ENCODE results near the gene SCAPER.

SCAPER gene

GRCh38 chr15:76467136-76467535 is 438.0 kb downstream of the SCAPER start:
- H3K9me3 ChIP-seq (ENCODE audit: insufficient read depth, low read depth, low read length) = no peaks in the 10 kb centered on the region
- no peak overlapping the region for H3K9ac ChIP-seq (ENCODE audit: low read depth, low read length)
- no peak overlapping the region for H3K27ac ChIP-seq (ENCODE audit: low read length)
- no peaks in the 10 kb centered on the region for H3K27me3 ChIP-seq (ENCODE audit: insufficient read depth, low read length)
- H3K36me3 ChIP-seq (ENCODE audit: insufficient read depth, low read depth, low read length) = no peaks in the 10 kb centered on the region
- H3K4me3 ChIP-seq (ENCODE audit: low read length) = no peak overlapping the region
- H3K4me1 ChIP-seq (ENCODE audit: insufficient read depth, low read length) = peaks cover 4% of the 10 kb centered on the region; the same call in 1 of the 2 replicates

- Histone ChIP-seq H3K9me3 (ENCODE audit: insufficient read depth, low read depth, low read length) (no peaks in the 10 kb centered on the region), H3K9ac (ENCODE audit: low read depth, low read length) (no peak overlapping the region), H3K27me3 (ENCODE audit: insufficient read depth, low read length) (no peaks in the 10 kb centered on the region)
These were observed 439.4 kb downstream of the SCAPER start for GRCh38 chr15:76465728-76466127.

GRCh38 chr15:76464247-76464646 is 440.9 kb downstream of the SCAPER start:
- Histone ChIP-seq H3K27me3 (ENCODE audit: insufficient read depth, low read length) (no peaks in the 10 kb centered on the region), H3K36me3 (ENCODE audit: insufficient read depth, low read depth, low read length) (no peaks in the 10 kb centered on the region), H3K27ac (ENCODE audit: low read length) (no peak overlapping the region), H3K9me3 (ENCODE audit: insufficient read depth, low read depth, low read length) (no peaks in the 10 kb centered on the region), H3K4me1 (ENCODE audit: insufficient read depth, low read length) (peaks cover 4% of the 10 kb centered on the region; the same call in 1 of the 2 replicates), H3K9ac (ENCODE audit: low read depth, low read length) (no peak overlapping the region), H3K4me3 (ENCODE audit: low read length) (no peak overlapping the region)

More at GRCh38 chr15:76465728-76466127, 439.4 kb downstream of the SCAPER start:
- H3K27ac ChIP-seq (ENCODE audit: low read length) = no peak overlapping the region
- no peaks in the 10 kb centered on the region for H3K36me3 ChIP-seq (ENCODE audit: insufficient read depth, low read depth, low read length)
- no peak overlapping the region for H3K4me3 ChIP-seq (ENCODE audit: low read length)
- peaks cover 4% of the 10 kb centered on the region; the same call in 1 of the 2 replicates for H3K4me1 ChIP-seq (ENCODE audit: insufficient read depth, low read length)

GRCh38 chr15:76460871-76461270 is 444.3 kb downstream of the SCAPER start:
- no peaks in the 10 kb centered on the region for H3K9me3 ChIP-seq (ENCODE audit: insufficient read depth, low read depth, low read length)
- H3K4me3 ChIP-seq (ENCODE audit: low read length) = no peak overlapping the region
- H3K27ac ChIP-seq (ENCODE audit: low read length) = no peak overlapping the region
- H3K4me1 ChIP-seq (ENCODE audit: insufficient read depth, low read length) = no peaks in the 10 kb centered on the region
- H3K36me3 ChIP-seq (ENCODE audit: insufficient read depth, low read depth, low read length) = no peaks in the 10 kb centered on the region
- no peaks in the 10 kb centered on the region for H3K27me3 ChIP-seq (ENCODE audit: insufficient read depth, low read length)
- H3K9ac ChIP-seq (ENCODE audit: low read depth, low read length) = no peak overlapping the region

- no peaks in the 10 kb centered on the region for H3K27me3 ChIP-seq (ENCODE audit: insufficient read depth, low read length)
- H3K4me3 ChIP-seq (ENCODE audit: low read length) = no peak overlapping the region
- no peaks in the 10 kb centered on the region for H3K36me3 ChIP-seq (ENCODE audit: insufficient read depth, low read depth, low read length)
- no peaks in the 10 kb centered on the region for H3K4me1 ChIP-seq (ENCODE audit: insufficient read depth, low read length)
- H3K9ac ChIP-seq (ENCODE audit: low read depth, low read length) = no peak overlapping the region
- H3K9me3 ChIP-seq (ENCODE audit: insufficient read depth, low read depth, low read length) = no peaks in the 10 kb centered on the region
- no peak overlapping the region for H3K27ac ChIP-seq (ENCODE audit: low read length)
These were observed 444.8 kb downstream of the SCAPER start for GRCh38 chr15:76460347-76460746.

GRCh38 chr15:76451540-76451939 is 453.6 kb downstream of the SCAPER start:
- Histone ChIP-seq H3K9me3 (ENCODE audit: insufficient read depth, low read depth, low read length) (no peaks in the 10 kb centered on the region), H3K27ac (ENCODE audit: low read length) (no peak overlapping the region), H3K4me3 (ENCODE audit: low read length) (no peak overlapping the region), H3K4me1 (ENCODE audit: insufficient read depth, low read length) (no peaks in the 10 kb centered on the region), H3K36me3 (ENCODE audit: insufficient read depth, low read depth, low read length) (no peaks in the 10 kb centered on the region), H3K9ac (ENCODE audit: low read depth, low read length) (no peak overlapping the region), H3K27me3 (ENCODE audit: insufficient read depth, low read length) (no peaks in the 10 kb centered on the region)

GRCh38 chr15:76449455-76449854 is 455.7 kb downstream of the SCAPER start:
- H3K4me3 ChIP-seq (ENCODE audit: low read length) = no peak overlapping the region
- no peak overlapping the region for H3K27ac ChIP-seq (ENCODE audit: low read length)
- H3K9ac ChIP-seq (ENCODE audit: low read depth, low read length) = no peak overlapping the region
- no peaks in the 10 kb centered on the region for H3K36me3 ChIP-seq (ENCODE audit: insufficient read depth, low read depth, low read length)
- no peaks in the 10 kb centered on the region for H3K4me1 ChIP-seq (ENCODE audit: insufficient read depth, low read length)
- no peaks in the 10 kb centered on the region for H3K9me3 ChIP-seq (ENCODE audit: insufficient read depth, low read depth, low read length)
- no peaks in the 10 kb centered on the region for H3K27me3 ChIP-seq (ENCODE audit: insufficient read depth, low read length)

- H3K9me3 ChIP-seq (ENCODE audit: insufficient read depth, low read depth, low read length) = no peaks in the 10 kb centered on the region
- H3K4me3 ChIP-seq (ENCODE audit: low read length) = no peak overlapping the region
- no peaks in the 10 kb centered on the region for H3K36me3 ChIP-seq (ENCODE audit: insufficient read depth, low read depth, low read length)
- no peaks in the 10 kb centered on the region for H3K27me3 ChIP-seq (ENCODE audit: insufficient read depth, low read length)
- H3K4me1 ChIP-seq (ENCODE audit: insufficient read depth, low read length) = no peaks in the 10 kb centered on the region
- H3K9ac ChIP-seq (ENCODE audit: low read depth, low read length) = no peak overlapping the region
- no peak overlapping the region for H3K27ac ChIP-seq (ENCODE audit: low read length)
These were observed 456.4 kb downstream of the SCAPER start for GRCh38 chr15:76448755-76449154.

GRCh38 chr15:76447728-76448441 is 457.3 kb downstream of the SCAPER start:
- Histone ChIP-seq H3K27me3 (ENCODE audit: insufficient read depth, low read length) (no peaks in the 10 kb centered on the region), H3K9ac (ENCODE audit: low read depth, low read length) (no peak overlapping the region), H3K4me1 (ENCODE audit: insufficient read depth, low read length) (no peaks in the 10 kb centered on the region), H3K36me3 (ENCODE audit: insufficient read depth, low read depth, low read length) (no peaks in the 10 kb centered on the region), H3K27ac (ENCODE audit: low read length) (no peak overlapping the region), H3K9me3 (ENCODE audit: insufficient read depth, low read depth, low read length) (no peaks in the 10 kb centered on the region), H3K4me3 (ENCODE audit: low read length) (no peak overlapping the region)

- no peak overlapping the region for H3K9ac ChIP-seq (ENCODE audit: low read depth, low read length)
- no peak overlapping the region for H3K4me3 ChIP-seq (ENCODE audit: low read length)
- H3K9me3 ChIP-seq (ENCODE audit: insufficient read depth, low read depth, low read length) = no peaks in the 10 kb centered on the region
- peaks cover 14% of the 10 kb centered on the region for H3K4me1 ChIP-seq (ENCODE audit: insufficient read depth, low read length)
- no peak overlapping the region for H3K27ac ChIP-seq (ENCODE audit: low read length)
- H3K36me3 ChIP-seq (ENCODE audit: insufficient read depth, low read depth, low read length) = no peaks in the 10 kb centered on the region
- H3K27me3 ChIP-seq (ENCODE audit: insufficient read depth, low read length) = no peaks in the 10 kb centered on the region
These were observed 464.7 kb downstream of the SCAPER start for GRCh38 chr15:76440441-76440840.

- H3K27ac ChIP-seq (ENCODE audit: low read length) = no peak overlapping the region
These were observed 465.6 kb downstream of the SCAPER start for GRCh38 chr15:76439542-76439941.

GRCh38 chr15:76433798-76434400 is 471.2 kb downstream of the SCAPER start:
- Histone ChIP-seq H3K9me3 (ENCODE audit: insufficient read depth, low read depth, low read length) (no peaks in the 10 kb centered on the region), H3K36me3 (ENCODE audit: insufficient read depth, low read depth, low read length) (no peaks in the 10 kb centered on the region), H3K9ac (ENCODE audit: low read depth, low read length) (no peak overlapping the region), H3K27ac (ENCODE audit: low read length) (no peak overlapping the region), H3K27me3 (ENCODE audit: insufficient read depth, low read length) (no peaks in the 10 kb centered on the region), H3K4me1 (ENCODE audit: insufficient read depth, low read length) (peaks cover 9% of the 10 kb centered on the region), H3K4me3 (ENCODE audit: low read length) (no peak overlapping the region)

More at GRCh38 chr15:76439542-76439941, 465.6 kb downstream of the SCAPER start:
- H3K4me1 ChIP-seq (ENCODE audit: insufficient read depth, low read length) = peaks cover 14% of the 10 kb centered on the region
- no peaks in the 10 kb centered on the region for H3K27me3 ChIP-seq (ENCODE audit: insufficient read depth, low read length)
- no peaks in the 10 kb centered on the region for H3K36me3 ChIP-seq (ENCODE audit: insufficient read depth, low read depth, low read length)
- H3K9ac ChIP-seq (ENCODE audit: low read depth, low read length) = no peak overlapping the region
- no peak overlapping the region for H3K4me3 ChIP-seq (ENCODE audit: low read length)
- no peaks in the 10 kb centered on the region for H3K9me3 ChIP-seq (ENCODE audit: insufficient read depth, low read depth, low read length)
